Measurements from ENCODE around the gene RBMS3. TPM values are rescaled to one million over a fixed set of nuclear protein-coding genes. Genes with fewer than 3 reads are reported as not detected.

RBMS3 gene
- total RNA-seq, 3 donors from 2014 or later, result 48.4 to 117 (median 103) TPM

- Histone ChIP-seq H3K27me3 (no peaks in the 10 kb centered on the region), H3K27ac (no peak overlapping the region), H3K9me3 (no peaks in the 10 kb centered on the region), H3K36me3 (no peaks in the 10 kb centered on the region), H3K4me1 (no peaks in the 10 kb centered on the region), H3K4me3 (no peak overlapping the region)
- TF ChIP-seq POLR2AphosphoS5 (IDR thresholded peaks at IDR 0.05), result no peak
- no peak for TF ChIP-seq CTCF (IDR thresholded peaks at IDR 0.05)
- no peak for TF ChIP-seq POLR2A (IDR thresholded peaks at IDR 0.05)
- no peak for DNase-seq (ENCODE audit: low spot score in 2 of 2)
- intact Hi-C loops (cut with DNase I; ENCODE audit: low total_unique reads), result no loop called here
Measured at GRCh38 chr3:29249829-29250345, 31.0 kb upstream of the RBMS3 start.

- DNase-seq (ENCODE audit: low spot score in 2 of 2), result no peak
- intact Hi-C loops (cut with DNase I; ENCODE audit: low total_unique reads), result no loop called here
Measured at GRCh38 chr3:29255854-29256696, 24.8 kb upstream of the RBMS3 start.

GRCh38 chr3:29258161-29258560 is 22.7 kb upstream of the RBMS3 start:
- intact Hi-C loops (cut with DNase I; ENCODE audit: low total_unique reads), result no loop called here
- H3K9me3 ChIP-seq, result no peaks in the 10 kb centered on the region
- no peaks in the 10 kb centered on the region for H3K36me3 ChIP-seq
- H3K4me1 ChIP-seq, result no peaks in the 10 kb centered on the region
- H3K27ac ChIP-seq, result no peak overlapping the region
- DNase-seq (ENCODE audit: low spot score in 2 of 2), result no peak
- TF ChIP-seq POLR2AphosphoS5 (IDR thresholded peaks at IDR 0.05) (no peak), CTCF (IDR thresholded peaks at IDR 0.05) (no peak), POLR2A (IDR thresholded peaks at IDR 0.05) (no peak)
- H3K27me3 ChIP-seq, result no peaks in the 10 kb centered on the region
- H3K4me3 ChIP-seq, result no peak overlapping the region

More at GRCh38 chr3:29255854-29256696, 24.8 kb upstream of the RBMS3 start:
- no peaks in the 10 kb centered on the region for H3K4me1 ChIP-seq
- no peak overlapping the region for H3K4me3 ChIP-seq
- no peaks in the 10 kb centered on the region for H3K9me3 ChIP-seq
- no peak for TF ChIP-seq POLR2AphosphoS5 (IDR thresholded peaks at IDR 0.05)
- TF ChIP-seq POLR2A (IDR thresholded peaks at IDR 0.05), result no peak
- no peak for TF ChIP-seq CTCF (IDR thresholded peaks at IDR 0.05)
- no peaks in the 10 kb centered on the region for H3K36me3 ChIP-seq
- H3K27me3 ChIP-seq, result no peaks in the 10 kb centered on the region
- no peak overlapping the region for H3K27ac ChIP-seq

GRCh38 chr3:29261119-29261518 is 19.8 kb upstream of the RBMS3 start:
- intact Hi-C loops (cut with DNase I; ENCODE audit: low total_unique reads), result no loop called here
- DNase-seq (ENCODE audit: low spot score in 2 of 2), result no peak
- H3K36me3 ChIP-seq, result no peaks in the 10 kb centered on the region
- no peak for TF ChIP-seq CTCF (IDR thresholded peaks at IDR 0.05)
- H3K27me3 ChIP-seq, result no peaks in the 10 kb centered on the region
- H3K27ac ChIP-seq, result no peak overlapping the region
- no peak overlapping the region for H3K4me3 ChIP-seq
- H3K9me3 ChIP-seq, result no peaks in the 10 kb centered on the region
- H3K4me1 ChIP-seq, result no peaks in the 10 kb centered on the region

GRCh38 chr3:29263476-29263875 is 17.4 kb upstream of the RBMS3 start:
- TF ChIP-seq POLR2AphosphoS5 (IDR thresholded peaks at IDR 0.05) (no peak), POLR2A (IDR thresholded peaks at IDR 0.05) (no peak), CTCF (IDR thresholded peaks at IDR 0.05) (no peak)
- no peak for DNase-seq (ENCODE audit: low spot score in 2 of 2)
- H3K4me1 ChIP-seq, result no peaks in the 10 kb centered on the region

More at GRCh38 chr3:29263476-29263875, 17.4 kb upstream of the RBMS3 start:
- H3K36me3 ChIP-seq, result no peaks in the 10 kb centered on the region
- no peaks in the 10 kb centered on the region for H3K27me3 ChIP-seq
- H3K27ac ChIP-seq, result no peak overlapping the region
- no peak overlapping the region for H3K4me3 ChIP-seq
- H3K9me3 ChIP-seq, result no peaks in the 10 kb centered on the region
- intact Hi-C loops (cut with DNase I; ENCODE audit: low total_unique reads), result no loop called here
